Activated CD4-positive, alpha-beta T cell treated with anti-CD3 and anti-CD28 coated beads for 24 hours (primary cell): Measurements from ENCODE around the gene FANCC.

ENCODE experiments used
- DNase-seq, 2 donors: peaks; one replicate each; pipeline ENCODE4 v3.0.0-alpha.2; 2020; ENCODE audit warnings: low read depth in 2 of 2

Gene FANCC

DNA sequence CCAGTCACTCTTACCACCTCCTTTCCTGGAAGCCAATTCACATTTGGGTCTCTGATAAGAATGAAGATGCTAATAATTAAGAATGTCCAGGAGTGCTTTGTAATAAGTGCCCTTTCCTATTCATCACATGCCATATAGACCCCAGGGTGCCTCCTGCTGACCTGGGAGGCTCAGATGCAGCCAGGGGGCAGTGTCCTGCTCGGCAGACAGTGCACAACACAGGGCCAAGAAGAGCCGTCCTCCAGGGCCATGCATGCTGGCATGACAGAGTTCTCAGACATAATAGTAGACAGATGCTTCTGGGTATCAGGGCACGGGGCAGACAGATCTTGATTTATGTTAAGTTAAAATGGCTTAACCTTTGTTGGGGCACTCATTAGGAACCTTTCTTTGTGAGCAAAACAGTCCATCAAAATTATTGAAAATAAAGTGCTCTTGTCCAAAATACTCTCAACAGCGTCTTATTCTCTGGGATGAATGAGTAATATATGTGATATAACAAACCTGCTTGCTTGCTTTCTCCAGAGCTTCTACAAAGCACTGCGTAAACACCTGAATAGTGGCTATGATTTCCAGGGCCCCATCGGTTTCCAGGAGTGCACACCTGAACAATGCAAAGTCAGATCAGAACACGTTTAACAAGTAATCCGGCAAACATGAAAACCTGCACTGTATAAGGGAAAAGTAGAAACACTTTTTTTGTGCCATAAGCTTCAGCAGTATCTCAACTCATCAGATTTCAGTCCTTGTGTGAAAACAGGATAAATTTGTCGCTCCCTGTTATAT, 192.7 kb downstream of the FANCC start:
- DNase-seq, result no peak

DNA sequence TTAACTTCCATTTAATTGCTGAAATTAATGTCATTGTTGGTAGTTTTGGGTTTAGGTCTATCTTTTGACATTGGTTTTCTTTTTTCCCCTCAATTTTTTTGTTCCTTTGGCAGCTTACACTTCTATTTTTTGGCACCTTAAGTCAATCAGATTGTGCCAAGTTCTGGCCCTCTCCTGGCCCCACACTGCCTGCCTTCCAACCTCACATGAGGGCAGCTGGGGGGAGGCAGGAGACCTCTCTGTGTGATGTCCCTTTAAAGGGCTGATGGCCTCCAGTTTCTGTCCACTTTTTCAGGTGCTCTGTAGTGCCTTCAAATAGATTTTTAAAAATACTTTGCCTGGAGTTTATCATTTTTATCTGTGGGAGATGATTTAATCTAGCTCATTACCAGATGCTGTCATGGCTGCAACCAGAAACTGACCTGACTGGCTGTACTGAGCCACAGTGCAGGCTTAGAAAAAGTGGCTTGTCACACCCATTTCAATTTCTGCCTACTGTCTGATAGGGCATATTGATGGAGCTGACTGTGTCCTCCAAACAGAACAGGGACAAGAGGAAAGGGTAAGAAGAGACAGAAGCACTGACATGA, 196.6 kb downstream of the FANCC start:
- DNase-seq, result no peak

DNA sequence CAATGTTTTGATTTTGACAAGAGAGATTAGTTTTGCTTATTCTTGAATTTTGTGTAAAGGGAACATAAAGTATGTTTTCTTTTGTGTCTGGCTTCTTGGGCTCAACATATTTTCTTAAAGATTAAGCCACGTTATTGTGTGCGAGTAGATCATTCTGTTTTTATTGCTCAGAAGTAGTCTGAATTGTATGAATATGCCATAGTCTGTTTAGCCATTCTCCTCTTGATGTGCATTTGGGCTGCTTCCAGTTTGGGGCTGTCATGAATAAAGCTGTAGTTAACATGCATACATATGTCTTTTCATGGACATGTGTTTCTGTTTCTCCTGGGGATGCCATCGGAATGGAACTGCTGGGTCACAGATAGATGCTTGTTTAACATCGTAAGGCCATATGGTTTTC, 198.9 kb downstream of the FANCC start:
- no peak for DNase-seq

DNA sequence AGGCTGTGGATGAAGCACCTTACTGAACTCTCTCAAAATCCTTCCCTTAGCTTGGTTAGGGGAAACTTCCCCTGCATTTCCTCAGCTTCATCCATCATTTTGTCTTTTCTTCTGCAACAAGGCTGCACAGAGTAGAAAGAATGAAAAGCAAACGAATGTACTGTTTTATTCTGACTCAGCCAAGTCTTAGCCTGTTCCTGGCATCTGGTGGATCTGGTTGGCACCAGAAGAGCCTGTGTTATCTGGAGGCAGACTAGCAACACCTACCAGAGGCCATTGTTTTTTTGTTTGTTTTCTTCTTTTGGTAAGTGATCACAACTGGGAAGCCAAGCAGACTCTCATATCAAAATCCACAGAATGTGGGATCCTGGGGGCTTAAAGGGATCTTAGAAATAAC, 200.7 kb downstream of the FANCC start:
- DNase-seq, result no peak

DNA sequence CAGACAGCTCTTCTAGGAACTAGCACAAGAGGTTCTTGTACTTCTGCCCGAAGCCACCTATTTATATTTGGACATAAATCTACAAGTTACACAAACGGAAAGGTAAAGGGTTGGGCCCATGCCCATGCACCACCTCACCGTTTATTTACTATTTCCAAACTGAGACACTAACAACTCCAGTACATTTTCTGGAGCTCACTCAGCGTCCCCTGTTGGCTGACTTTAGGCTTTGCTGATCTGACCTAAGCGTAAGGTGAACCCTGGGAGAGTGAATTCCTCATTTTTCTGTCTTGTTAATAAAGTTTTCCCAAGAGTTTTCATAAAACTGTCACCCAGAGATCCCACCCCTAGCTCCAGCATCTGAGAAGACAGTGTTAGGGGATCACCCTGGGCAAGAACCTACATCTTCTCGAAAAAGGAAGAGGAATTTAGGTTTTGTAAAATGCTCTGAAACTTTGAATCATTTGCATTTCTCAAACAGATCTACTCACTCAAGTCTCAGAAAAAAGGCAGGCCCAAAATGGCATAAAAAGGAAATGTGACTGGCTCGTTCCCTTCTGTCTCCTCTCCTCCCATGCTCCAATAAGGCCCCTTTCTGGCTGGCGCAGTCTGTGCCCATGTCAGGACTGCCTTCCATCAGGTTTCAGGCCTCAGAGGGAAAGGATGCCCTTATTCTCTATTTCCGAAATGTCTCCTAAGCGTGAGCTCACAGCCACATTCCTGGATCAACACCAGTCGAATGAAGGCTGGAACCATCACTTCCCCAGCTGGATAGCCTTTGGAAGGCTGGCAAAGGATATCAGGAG, 201.3 kb downstream of the FANCC start:
- no peak for DNase-seq

DNA sequence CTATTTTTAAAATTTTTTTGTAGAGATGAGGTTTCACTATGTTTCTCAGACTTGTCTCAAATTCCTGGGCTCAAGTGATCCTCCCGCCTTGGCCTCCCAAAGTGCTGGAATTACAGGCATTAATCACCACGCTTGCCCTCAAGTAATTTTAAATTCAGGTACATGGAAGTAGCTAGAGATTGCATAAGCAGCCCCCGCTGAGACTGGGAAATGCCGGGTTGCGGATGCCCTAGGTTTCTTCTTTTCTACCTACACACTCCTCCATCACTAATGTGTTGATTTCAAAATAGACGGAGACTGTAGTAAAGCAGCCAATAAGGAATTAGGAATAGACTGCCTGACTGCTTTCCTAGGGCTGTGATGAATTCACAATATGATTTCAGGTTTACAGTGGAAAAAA, 202.4 kb downstream of the FANCC start:
- no peak for DNase-seq

DNA sequence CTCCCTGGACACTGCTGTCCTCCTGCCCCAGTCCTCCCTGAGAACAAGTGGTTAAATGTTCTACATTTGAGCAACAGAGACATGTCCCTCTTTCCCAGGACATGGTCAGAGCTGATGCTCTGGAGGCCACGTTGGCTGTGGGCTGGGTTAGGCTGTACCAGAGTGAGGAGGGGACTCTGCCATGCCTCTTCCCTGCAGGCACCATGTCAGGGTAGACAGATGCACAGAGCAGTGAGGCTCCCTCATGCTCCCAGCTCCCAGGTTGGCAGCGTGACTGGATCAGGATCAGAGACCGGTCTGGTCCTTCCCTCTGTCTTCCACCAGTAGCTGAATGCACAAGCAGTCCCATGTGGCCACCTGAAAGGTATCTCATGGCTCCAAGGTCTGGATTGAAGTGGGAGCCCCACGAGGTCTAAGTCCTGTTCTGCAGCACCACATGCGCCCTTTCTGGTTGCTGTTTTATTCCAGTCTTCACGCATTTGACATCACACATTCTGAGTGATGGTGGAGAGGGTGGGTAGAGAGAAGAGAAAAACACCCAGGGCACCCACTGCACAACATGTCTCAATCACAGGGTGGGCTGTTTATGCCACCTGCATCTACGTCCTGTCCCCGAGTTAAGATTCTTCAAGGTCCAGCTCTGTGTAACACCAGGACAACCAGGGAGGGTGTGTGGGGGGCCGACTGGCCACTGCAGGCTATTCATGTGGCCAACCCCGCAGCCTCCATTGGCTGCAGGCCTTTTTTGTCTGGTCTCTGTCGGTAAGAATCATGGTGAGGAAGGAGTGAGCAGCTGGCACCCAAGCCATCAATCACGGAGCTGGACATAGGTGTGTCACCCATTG, 204.9 kb downstream of the FANCC start:
- no peak for DNase-seq

DNA sequence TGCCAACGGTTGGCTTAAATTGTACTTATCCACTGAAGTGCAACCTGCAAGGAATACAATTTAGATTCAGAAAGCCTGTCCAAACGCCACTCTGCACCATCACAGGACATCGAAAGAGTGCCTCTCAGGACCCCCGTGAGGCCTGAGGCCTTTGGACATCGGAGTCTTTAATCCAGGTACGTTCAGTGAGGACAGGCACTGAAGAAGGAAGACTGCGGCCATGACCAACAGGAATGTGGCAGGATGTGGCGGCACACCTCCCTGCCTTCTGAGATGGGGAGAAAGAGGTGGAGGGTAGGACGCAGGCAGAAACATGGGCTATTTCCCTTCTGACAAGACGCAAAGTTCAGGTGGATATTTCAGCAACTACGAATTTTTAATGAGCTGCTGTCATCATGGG, 205.8 kb downstream of the FANCC start:
- DNase-seq, result no peak

DNA sequence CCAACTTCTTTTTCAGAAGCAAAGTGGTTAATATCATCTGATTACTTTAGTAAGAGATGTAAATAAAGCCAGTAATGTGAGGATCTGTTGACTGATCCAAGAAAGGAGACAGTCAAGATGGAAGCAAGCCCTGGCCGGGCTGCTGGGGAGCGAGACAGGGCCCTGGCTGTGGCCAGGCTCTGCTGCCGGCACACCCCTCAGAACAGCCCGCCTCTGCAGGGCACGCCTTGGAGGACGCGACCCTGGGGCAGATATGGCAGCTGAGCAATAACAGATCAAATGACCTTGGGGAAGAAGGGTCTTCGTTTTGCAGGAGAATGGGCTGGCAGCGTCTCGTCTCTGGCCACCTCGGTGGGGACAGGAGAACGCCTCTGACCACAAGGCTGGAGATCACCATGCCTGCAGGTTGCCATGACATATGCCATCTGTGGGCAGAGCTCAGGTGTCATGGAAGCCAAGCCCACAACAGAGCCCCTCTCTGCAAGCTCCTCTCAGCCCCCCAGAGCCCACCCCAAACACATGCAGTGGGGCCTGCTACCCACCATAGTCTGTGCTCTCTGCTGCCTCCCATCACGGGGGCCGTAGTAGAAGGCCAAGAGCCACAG, 206.5 kb downstream of the FANCC start:
- no peak for DNase-seq

DNA sequence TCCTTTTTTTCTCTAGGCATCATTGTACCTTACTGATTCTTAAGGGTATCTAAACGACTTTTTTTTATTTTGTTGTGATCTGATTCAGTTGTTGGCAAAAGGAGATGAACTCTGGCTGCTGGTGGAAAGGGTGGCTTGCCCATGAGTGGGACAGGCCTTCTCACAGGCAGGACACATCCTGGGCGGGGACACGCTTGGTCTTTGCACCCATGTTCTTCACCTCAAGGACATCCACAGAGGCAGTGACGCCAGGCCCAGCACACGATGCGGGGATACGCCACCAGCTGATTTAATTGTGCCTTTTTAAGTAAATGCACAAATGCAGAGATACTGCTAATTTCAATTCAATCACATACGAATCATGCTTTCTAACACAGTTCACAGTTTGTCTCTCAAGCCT, 208.1 kb downstream of the FANCC start:
- no peak for DNase-seq

DNA sequence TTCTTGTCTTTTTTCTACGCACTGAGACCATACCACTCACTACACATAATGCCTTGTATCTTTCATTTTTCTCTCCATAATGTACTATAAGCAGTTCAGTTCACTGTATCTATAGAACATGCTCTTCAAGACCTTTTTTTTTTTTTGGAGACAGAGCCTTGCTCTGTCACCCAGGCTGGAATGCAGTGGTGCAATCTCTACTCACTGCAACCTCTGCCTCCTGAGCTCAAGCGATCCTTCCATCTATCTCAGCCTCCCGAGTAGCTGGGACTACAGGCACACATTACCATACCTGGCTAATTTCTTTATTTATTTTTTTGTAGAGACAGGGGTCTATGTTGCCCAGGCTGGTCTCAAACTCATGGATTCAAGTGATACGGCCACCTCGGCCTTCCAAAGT, 208.7 kb downstream of the FANCC start:
- no peak for DNase-seq

DNA sequence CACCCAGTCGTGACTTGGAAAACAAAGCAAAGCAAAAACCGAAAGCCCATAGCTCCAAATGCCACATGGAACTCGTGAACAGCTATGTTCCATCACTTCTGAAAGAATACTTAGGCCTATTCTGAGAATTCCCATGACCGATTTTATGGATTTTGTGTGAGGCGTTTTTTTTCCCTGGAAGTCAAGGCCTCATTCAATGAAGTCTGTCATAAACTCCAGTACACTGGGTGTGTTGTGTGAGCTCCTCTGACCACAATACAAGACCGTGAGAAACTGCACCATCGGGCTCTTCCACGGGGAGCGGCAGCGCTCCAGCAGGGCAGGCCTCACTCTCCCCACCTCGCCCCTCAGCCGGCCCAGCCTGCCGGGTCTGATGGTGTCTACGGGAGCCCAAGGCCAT, 209.5 kb downstream of the FANCC start:
- DNase-seq, result no peak

DNA sequence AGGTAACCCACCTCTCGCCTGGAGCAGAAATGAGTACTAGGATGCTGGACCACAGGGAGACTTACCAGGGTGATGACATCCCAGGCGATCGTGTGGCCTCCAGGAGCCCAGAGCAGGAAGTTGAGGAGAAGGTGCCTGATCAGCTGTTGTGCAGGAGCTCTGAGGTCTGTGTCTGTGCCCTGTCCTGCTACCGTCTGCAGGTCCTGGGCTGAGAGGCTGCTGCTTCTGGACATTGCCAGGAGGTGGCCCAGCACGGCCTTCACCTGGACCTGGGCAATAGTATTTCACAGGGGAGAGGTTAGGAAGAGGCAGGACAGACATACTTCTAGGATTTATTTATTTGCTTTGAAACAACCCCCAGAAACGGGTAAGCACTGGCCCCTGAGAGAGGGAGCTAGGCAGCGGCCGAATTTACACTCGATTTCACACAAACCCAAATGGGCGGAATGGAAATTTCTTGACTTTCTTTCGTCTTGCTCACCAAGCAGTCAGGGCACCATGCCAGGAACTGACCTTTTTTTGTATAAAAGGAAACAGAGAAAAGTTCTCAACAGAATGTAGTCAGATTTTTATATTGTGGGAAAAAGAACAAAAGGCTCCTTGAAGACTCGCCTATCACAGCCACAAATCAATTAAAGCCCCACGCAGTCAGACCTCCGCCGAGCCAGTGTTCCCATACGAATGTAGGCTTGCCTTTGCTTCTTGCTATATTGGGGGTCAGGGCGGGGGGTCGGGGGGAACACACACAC, 210.3 kb downstream of the FANCC start:
- no peak for DNase-seq

DNA sequence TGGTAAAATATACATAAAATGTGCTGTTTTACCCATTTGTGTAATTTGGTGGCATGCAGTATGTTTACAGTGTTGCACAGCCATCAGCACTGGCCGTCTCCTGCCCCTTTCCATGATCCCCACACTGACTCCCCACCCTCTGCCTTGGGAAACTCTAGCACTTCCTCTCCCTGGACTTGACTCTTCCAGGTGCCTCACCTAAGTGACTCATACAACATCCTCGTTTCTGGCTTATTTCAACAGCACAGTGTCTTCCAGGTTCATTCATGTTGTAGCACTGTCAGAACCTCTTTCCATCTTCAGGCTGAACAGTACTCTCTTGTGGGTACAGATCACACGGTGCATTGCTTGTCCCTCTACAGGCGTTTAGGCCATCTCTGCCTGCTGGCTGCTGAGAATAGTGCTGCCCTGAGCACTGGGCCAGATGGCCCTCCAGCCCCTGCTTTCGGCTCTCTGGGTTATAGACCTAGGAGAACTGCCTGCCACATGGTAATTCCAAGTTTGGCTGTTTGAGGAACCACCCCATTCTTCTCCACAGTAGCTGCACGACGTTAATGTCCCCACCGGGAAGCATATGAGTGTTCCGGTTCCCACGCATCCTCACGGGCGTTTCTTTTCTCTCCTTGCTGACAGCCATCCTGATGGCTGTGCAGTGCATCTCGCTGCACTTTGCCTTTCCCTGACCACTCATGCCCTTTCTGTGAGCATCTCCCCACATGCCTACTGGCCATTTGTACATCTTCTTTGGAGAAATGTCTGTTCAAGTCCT, 211.8 kb downstream of the FANCC start:
- DNase-seq, result no peak

DNA sequence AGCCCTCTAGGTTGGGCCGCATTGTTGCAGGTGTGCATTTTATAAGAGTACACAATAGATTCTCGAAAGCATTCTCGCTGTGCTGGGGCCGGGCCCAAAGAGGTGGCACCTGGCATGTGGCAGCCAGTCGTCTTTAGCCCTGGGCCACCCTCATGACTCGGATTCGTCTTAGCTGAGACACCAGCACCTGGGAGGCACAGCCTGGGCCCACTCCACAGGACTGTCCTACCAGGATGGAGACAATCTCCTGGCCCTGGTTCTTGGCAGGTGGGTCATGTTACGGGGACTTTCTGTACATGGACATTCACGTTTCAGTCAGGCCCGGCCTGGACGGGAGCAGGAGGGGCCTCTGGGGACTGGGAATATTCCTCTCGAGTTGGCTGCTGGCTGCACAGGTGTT, 212.5 kb downstream of the FANCC start:
- no peak for DNase-seq

DNA sequence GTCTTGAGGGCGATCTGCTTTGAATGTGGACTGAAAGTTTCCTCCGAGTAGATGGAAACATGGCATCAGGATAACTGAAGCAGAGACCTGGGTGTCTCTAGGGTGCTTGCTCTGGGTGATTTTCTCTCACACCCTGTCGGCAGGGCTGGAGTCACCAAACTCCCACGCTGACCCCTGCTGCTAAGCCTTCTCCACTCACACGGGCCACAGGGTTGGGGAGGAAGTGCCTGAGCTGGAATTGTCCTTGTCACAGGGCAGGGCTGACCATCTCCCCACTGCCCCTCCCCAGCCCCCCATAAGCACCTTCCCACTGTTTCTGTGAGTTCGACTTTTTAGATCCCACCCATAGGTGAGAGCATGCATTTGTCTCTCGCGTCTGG, 212.9 kb downstream of the FANCC start:
- DNase-seq, result no peak

DNA sequence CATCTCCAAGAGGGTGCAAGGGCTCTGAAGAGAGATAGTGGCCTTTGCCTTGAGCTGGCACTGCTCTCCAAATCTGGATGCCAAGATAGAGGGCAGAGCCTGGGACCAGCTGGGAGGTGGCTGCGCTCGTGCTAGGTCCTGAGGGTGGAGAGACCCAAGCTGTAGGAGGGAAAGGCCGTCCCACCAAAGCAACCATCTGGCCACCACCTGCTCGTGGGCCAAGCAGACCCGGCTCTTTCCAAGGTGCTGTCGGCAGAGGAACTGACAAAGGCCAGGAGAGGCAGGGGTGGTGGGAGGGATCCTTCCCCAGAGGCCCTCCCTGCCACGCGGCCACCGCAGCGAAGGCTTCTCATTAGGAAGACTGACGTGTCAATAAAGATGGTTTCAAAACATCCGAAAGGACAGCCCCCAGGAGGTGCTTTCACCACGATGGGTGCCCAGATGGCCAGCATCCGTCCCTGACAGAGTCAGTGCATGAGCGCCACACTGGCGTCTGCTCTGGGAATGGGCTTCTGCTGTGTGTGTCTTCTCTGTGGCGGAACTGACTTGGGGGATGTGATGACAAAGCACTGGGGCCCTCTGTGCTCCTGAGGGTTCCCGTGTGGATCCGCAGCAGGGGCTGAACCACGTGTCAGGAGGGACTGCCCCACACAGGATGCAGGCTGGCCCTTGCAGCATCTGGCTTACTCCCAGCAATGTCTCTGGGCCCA, 213.5 kb downstream of the FANCC start:
- no peak for DNase-seq

DNA sequence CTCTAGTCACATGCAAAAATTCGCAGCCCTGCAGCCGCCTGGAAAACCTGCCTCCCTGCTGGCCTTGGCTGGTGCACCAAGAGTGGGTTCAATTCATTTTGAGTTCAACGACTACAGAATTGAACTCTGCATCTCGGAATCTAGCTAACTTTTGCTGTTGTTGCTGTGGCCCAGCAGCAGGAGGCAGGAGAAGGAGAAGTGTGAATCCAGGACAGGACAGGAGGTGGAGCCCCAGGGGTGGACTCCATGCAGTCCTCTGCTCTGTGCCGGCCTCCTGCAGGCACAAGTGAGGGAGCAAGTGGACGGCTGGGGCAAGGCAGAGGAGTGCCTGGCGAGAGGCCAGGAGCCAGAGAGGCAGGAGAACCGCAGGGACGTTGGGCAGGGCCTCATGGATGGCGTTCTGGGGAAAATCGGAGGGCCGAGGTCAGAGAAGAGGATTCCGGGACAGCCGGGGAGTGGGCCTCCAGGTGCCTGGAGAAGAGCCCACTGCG, 214.2 kb downstream of the FANCC start:
- DNase-seq, result no peak

DNA sequence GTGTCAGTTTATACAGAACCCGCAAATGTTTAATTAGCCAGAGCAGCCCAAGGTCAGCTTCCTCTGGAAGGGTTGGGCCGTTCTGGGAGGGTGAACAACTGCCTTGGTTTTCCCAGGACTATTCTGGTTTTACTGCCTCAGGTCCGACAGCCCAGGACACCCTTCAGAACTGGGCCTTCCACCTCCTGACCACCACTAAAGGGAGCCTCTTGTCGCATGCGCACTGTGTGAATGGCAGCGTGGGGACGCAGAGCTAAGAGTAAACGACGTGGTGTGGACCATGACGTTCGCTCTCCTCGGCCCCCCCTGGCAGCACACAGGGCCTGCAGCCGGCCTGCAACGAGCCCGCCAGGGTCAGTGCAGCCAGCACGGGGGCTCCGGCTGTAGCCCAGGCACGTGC, 214.9 kb downstream of the FANCC start:
- DNase-seq, result no peak
